ENCODE measurements around the gene HIVEP3.

GRCh38 chr1:41762777-41763176, 155.9 kb downstream of the HIVEP3 start:
- no peak for TF ChIP-seq CTCF (IDR thresholded peaks at IDR 0.05; ENCODE audit: low read length)
- TF ChIP-seq EZH2 (optimal IDR thresholded peaks at IDR 0.05; ENCODE audit: low read depth, low read length), result no peak
